HG03354 (cell line): ENCODE results near the gene AKAP13.
A peak's percentile ranks its signal among the peaks of the same experiment; 100 is the strongest.

ENCODE experiments used
- ATAC-seq: cut with Tn5 transposase; IDR thresholded peaks from one replicate; pipeline ENCODE4 v1.9.1; 2021; ENCODE audit warnings: mild to moderate bottlenecking; ENCODE audit not compliant: unreplicated experiment, poor library complexity, severe bottlenecking

The AKAP13 gene

GRCh38 chr15:85382942-85383341 is 2.5 kb downstream of the AKAP13 start:
- no peak for ATAC-seq

- no peak for ATAC-seq
Measured at GRCh38 chr15:85383470-85384148, 3.2 kb downstream of the AKAP13 start.

GRCh38 chr15:85386261-85386660 is 5.9 kb downstream of the AKAP13 start:
- ATAC-seq = no peak

GRCh38 chr15:85388566-85389305 is 8.3 kb downstream of the AKAP13 start:
- ATAC-seq = no peak

GRCh38 chr15:85389306-85389650 is 8.9 kb downstream of the AKAP13 start:
- no peak for ATAC-seq

DNA sequence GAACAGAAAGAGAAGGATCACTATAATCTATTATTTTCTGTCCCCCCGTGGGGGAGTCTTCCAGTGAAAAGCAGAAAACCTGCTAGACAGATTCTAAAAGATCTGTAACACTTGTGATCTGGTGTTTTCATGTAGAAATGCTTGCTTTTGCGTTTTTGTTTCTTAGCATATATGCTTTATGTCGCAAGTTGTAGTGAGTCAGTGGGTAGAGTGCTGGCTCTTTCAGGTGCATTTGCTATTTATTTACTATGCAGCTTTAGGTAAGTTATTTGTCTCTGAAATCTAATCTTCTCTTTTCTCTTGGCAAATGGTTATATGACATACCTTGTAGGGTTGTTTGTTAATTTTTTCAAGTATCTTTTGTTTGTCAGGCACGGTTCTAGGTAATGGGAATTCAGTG is 9.4 kb downstream of the AKAP13 start:
- no peak for ATAC-seq

GRCh38 chr15:85393210-85393609 is 12.8 kb downstream of the AKAP13 start:
- ATAC-seq = no peak

GRCh38 chr15:85394554-85395333 is 14.3 kb downstream of the AKAP13 start:
- ATAC-seq = no peak

- ATAC-seq = no peak
Measured at GRCh38 chr15:85396554-85396953, 16.2 kb downstream of the AKAP13 start.

- no peak for ATAC-seq
Measured at GRCh38 chr15:85397151-85397550, 16.7 kb downstream of the AKAP13 start.

DNA sequence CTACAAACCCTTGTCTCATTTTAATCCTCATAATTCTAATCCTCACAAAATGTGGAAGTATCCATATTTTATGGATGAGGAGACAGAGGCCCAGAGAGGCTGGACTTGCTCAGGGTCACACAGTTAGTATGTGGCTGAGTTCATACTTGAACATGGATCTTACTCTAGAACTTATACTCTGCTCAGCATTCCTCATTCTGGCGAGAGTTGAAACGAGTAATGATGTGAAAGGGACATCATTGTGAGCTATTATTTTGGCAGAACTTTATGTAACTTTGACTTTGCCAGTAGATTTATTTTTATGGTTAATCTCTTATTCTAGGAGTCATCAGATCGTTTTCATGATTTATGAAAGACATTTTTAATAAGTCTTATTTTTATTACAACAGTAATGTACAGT is 17.5 kb downstream of the AKAP13 start:
- no peak for ATAC-seq

- ATAC-seq = no peak
Measured at GRCh38 chr15:85398822-85399221, 18.4 kb downstream of the AKAP13 start.

- ATAC-seq = no peak
Measured at GRCh38 chr15:85399627-85400026, 19.2 kb downstream of the AKAP13 start.

GRCh38 chr15:85400606-85401005 is 20.2 kb downstream of the AKAP13 start:
- ATAC-seq = no peak

DNA sequence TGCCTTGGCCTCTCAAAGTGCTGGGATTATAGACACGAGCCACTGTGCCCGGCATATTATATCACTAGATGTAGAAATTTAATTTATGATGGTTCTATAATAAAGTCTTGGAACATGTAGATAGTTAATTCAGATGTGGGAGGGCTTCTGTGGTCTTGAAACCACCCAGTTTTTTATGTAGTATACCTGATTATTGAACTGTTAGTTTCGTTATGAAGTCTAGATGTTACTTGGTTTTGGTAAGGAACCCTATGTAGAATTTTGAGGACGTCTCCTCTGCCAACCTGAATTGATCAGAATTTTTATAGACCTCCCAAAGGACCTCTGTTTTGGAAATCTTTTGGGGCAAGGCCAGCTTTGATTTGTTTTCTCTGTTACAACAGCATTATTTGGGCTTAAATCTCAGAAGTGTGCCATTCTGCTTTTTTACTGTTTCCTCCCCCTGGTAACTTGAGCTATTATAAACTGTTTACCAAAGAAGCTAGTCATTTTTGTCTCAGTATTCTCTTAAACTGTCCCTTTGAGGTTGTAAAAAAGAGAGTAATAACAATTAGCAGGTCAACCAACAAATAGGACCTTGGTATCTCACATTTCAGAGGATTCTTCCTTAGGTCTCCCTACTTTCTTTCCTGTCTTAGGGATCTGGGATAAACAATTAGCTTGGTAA is 20.8 kb downstream of the AKAP13 start:
- ATAC-seq = peak; percentile 79

DNA sequence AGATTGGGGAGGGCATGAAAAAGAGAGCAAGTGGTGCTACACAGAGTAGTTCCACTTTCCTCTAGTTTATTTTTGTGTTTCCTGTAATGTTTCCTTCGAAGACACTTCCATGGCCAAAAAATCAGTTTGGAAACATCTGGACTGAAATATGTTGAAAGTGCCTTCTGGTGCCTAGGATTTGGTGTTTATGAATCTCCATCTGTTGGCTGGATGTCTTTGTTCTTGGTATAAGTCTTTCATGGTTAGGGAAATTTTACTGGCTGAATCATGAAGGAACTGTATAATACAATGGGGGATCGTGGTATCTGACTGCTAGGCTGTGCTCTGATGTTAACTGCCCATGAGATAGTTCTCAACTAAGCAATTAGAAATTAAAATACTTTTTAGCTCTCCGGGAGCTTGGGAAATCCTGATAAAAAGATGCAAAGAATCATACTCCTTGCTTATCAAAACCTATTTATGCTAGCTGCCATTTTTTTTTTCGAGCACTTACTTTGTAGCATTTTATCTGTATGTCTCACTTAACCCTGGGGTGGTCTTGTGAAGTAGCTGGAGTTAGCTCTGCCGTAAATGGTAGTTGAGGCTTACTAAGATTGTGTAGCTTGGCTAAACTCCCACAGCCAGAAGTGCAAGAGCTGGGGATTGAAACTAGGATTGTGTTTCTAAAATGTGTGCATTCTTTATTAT is 21.9 kb downstream of the AKAP13 start:
- ATAC-seq = no peak

GRCh38 chr15:85403745-85404144 is 23.3 kb downstream of the AKAP13 start:
- no peak for ATAC-seq

GRCh38 chr15:85404176-85404917 is 23.9 kb downstream of the AKAP13 start:
- ATAC-seq = no peak
